ENCODE data around the gene MARK2. TPM values are rescaled to one million over a fixed set of nuclear protein-coding genes. Genes with fewer than 3 reads are reported as not detected.

The MARK2 gene
- total and polyA plus RNA-seq, 2 donors (not counting 1 experiment from before 2014, with no cell fraction given), result 6.4 to 12.3 TPM

DNA sequence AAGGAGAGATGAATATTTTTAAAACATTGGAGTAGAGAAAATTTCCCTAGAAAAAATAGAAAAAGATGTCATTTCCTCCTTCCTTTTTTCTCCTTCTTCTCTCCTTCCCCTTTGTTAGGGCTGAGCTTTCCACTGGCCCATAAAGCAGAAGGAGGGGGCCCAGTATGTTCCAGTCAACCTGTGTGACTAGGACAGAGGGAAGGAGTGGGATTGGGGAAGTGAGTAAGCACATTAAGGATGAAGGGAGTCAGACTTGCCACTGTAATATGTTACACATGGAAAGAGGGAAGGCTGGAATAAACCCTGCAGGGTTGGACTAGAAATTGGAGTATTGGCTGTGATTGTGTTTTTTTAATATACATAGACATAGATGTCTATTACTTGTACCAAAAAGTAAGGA is 45.7 kb upstream of the MARK2 start:
- Histone ChIP-seq H3K36me3 (ENCODE audit: control insufficient read depth, insufficient read depth, low read length) (no peaks in the 10 kb centered on the region), H3K79me2 (ENCODE audit: control insufficient read depth, insufficient read depth, low read length) (no peaks in the 10 kb centered on the region), H3K4me1 (ENCODE audit: control insufficient read depth, extremely low read depth, insufficient read depth, low read length) (no peaks in the 10 kb centered on the region), H3K9ac (ENCODE audit: insufficient read depth, low read length) (no peak overlapping the region), H3K4me2 (ENCODE audit: extremely low read depth, insufficient read depth, low read length) (no peak overlapping the region), H3K27me3 (ENCODE audit: control insufficient read depth, insufficient read depth, low read length) (no peaks in the 10 kb centered on the region), H3K9me3 (ENCODE audit: control insufficient read depth, insufficient read depth, low read depth, low read length) (no peaks in the 10 kb centered on the region), H2AFZ (ENCODE audit: low read length) (no peak overlapping the region), H4K20me1 (ENCODE audit: control insufficient read depth, extremely low read depth, insufficient read depth, low read length) (no peaks in the 10 kb centered on the region), H3K27ac (ENCODE audit: insufficient read depth, low read length) (no peak overlapping the region), H3K4me3 (replicated peaks in 1 of 4; ENCODE audit: control extremely low read depth in 1 of 4, insufficient read depth in 1 of 4, low read depth in 3 of 4, low read length in 4 of 4) (no peak overlapping the region)
- TF ChIP-seq, protein P1, sequence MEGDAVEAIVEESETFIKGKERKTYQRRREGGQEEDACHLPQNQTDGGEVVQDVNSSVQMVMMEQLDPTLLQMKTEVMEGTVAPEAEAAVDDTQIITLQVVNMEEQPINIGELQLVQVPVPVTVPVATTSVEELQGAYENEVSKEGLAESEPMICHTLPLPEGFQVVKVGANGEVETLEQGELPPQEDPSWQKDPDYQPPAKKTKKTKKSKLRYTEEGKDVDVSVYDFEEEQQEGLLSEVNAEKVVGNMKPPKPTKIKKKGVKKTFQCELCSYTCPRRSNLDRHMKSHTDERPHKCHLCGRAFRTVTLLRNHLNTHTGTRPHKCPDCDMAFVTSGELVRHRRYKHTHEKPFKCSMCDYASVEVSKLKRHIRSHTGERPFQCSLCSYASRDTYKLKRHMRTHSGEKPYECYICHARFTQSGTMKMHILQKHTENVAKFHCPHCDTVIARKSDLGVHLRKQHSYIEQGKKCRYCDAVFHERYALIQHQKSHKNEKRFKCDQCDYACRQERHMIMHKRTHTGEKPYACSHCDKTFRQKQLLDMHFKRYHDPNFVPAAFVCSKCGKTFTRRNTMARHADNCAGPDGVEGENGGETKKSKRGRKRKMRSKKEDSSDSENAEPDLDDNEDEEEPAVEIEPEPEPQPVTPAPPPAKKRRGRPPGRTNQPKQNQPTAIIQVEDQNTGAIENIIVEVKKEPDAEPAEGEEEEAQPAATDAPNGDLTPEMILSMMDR (conservative IDR thresholded peaks at IDR 0.05 in 1 of 2, IDR thresholded peaks at IDR 0.05 in 1 of 2; ENCODE audit: low read depth in 1 of 2, low read length in 2 of 2), result no peak
- TF ChIP-seq EZH2 (IDR thresholded peaks at IDR 0.05; ENCODE audit: low read length, missing control alignments), result no peak
- no peak for DNase-seq (ENCODE audit: low read depth in 2 of 2)

DNA sequence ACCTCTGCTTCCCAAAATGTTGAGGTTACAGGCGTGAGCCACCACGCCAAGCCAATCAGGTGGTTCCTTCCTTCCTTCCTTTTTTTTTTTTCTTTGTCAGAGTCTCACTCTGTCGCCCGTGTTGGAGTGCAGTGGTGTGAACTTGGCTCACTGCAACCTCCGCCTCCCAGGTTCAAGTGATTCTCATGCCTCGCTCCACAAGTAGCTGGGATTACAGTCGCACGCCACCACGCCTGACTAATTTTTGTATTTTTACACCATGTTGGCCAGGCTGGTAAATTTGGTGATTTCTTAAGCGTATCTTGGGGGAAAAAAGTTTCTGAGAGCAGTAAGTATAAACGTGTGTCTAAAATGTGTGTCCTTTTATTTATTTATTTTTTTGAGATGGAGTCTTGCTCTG is 43.8 kb upstream of the MARK2 start:
- Histone ChIP-seq H3K79me2 (ENCODE audit: control insufficient read depth, insufficient read depth, low read length) (no peaks in the 10 kb centered on the region), H3K36me3 (ENCODE audit: control insufficient read depth, insufficient read depth, low read length) (no peaks in the 10 kb centered on the region), H3K9me3 (ENCODE audit: control insufficient read depth, insufficient read depth, low read depth, low read length) (no peaks in the 10 kb centered on the region), H3K4me3 (replicated peaks in 1 of 4; ENCODE audit: control extremely low read depth in 1 of 4, insufficient read depth in 1 of 4, low read depth in 3 of 4, low read length in 4 of 4) (no peak overlapping the region), H3K9ac (ENCODE audit: insufficient read depth, low read length) (no peak overlapping the region), H2AFZ (ENCODE audit: low read length) (no peak overlapping the region), H4K20me1 (ENCODE audit: control insufficient read depth, extremely low read depth, insufficient read depth, low read length) (no peaks in the 10 kb centered on the region), H3K27ac (ENCODE audit: insufficient read depth, low read length) (no peak overlapping the region), H3K4me2 (ENCODE audit: extremely low read depth, insufficient read depth, low read length) (no peak overlapping the region), H3K27me3 (ENCODE audit: control insufficient read depth, insufficient read depth, low read length) (no peaks in the 10 kb centered on the region), H3K4me1 (ENCODE audit: control insufficient read depth, extremely low read depth, insufficient read depth, low read length) (no peaks in the 10 kb centered on the region)
- no peak for DNase-seq (ENCODE audit: low read depth in 2 of 2)
- TF ChIP-seq, protein P1 (conservative IDR thresholded peaks at IDR 0.05 in 1 of 2, IDR thresholded peaks at IDR 0.05 in 1 of 2; ENCODE audit: low read depth in 1 of 2, low read length in 2 of 2), result no peak
- no peak for TF ChIP-seq EZH2 (IDR thresholded peaks at IDR 0.05; ENCODE audit: low read length, missing control alignments)

- Histone ChIP-seq H3K36me3 (ENCODE audit: control insufficient read depth, insufficient read depth, low read length) (no peaks in the 10 kb centered on the region), H3K79me2 (ENCODE audit: control insufficient read depth, insufficient read depth, low read length) (no peaks in the 10 kb centered on the region), H3K27me3 (ENCODE audit: control insufficient read depth, insufficient read depth, low read length) (no peaks in the 10 kb centered on the region), H3K27ac (ENCODE audit: insufficient read depth, low read length) (no peak overlapping the region), H3K4me3 (replicated peaks in 1 of 4; ENCODE audit: control extremely low read depth in 1 of 4, insufficient read depth in 1 of 4, low read depth in 3 of 4, low read length in 4 of 4) (no peak overlapping the region), H3K9ac (ENCODE audit: insufficient read depth, low read length) (no peak overlapping the region), H4K20me1 (ENCODE audit: control insufficient read depth, extremely low read depth, insufficient read depth, low read length) (no peaks in the 10 kb centered on the region), H3K4me1 (ENCODE audit: control insufficient read depth, extremely low read depth, insufficient read depth, low read length) (peaks cover 4% of the 10 kb centered on the region), H2AFZ (ENCODE audit: low read length) (no peak overlapping the region), H3K4me2 (ENCODE audit: extremely low read depth, insufficient read depth, low read length) (no peak overlapping the region), H3K9me3 (ENCODE audit: control insufficient read depth, insufficient read depth, low read depth, low read length) (no peaks in the 10 kb centered on the region)
- no peak for DNase-seq (ENCODE audit: low read depth in 2 of 2)
- TF ChIP-seq EZH2 (IDR thresholded peaks at IDR 0.05; ENCODE audit: low read length, missing control alignments), result no peak
- TF ChIP-seq, protein P1 (conservative IDR thresholded peaks at IDR 0.05 in 1 of 2, IDR thresholded peaks at IDR 0.05 in 1 of 2; ENCODE audit: low read depth in 1 of 2, low read length in 2 of 2), result no peak
Observed at GRCh38 chr11:63800921-63801320, 38.0 kb upstream of the MARK2 start.
